HepG2 (cell line): Measurements from ENCODE around the gene ACSL6. TPM values are rescaled to one million over a fixed set of nuclear protein-coding genes. Genes with fewer than 3 reads are reported as not detected.

Experiments used
- ATAC-seq: fragments of 200-7000 bp; cut with Tn5 transposase; 3 replicates; pipeline ENCODE4 v1.9.1; 2020; ENCODE audit warnings: mild to moderate bottlenecking, moderate library complexity
- BruUV-seq: library from RNA; stranded (reverse); fragments of 400-500 nt; replicated peaks from 2 replicates; lab custom pipeline; 2021; lab: Mats Ljungman, UMichigan
- CTCF ChIA-PET: fragments of 300-600 bp; formaldehyde crosslinking; extraction: SDS; loops from one replicate; lab custom pipeline; 2021; ENCODE audit warnings: low total read pairs, inconsistent platforms, low intra/inter-chr PET ratio; lab: Yijun Ruan, JAX
- POLR2A ChIA-PET: fragments of 350-600 bp; sonication (Branson Sonifier 250); formaldehyde crosslinking; loops from one replicate; lab custom pipeline; 2020; ENCODE audit warnings: antibody characterized with exemption, inconsistent platforms; lab: Yijun Ruan, JAX
- DNase-seq: peaks from one replicate; pipeline ENCODE4 v3.0.0-alpha.2; 2015; ENCODE audit warnings: low spot score
- FAIRE-seq: peaks from 3 replicates; lab custom pipeline; 2011; peaks lifted over from hg19 to GRCh38; lab: Jason Lieb, UNC
- H2AFZ ChIP-seq: one replicate; pipeline ENCODE4 v1.6.1; 2011; ENCODE audit warnings: low read length, inconsistent platforms
- H3K27ac ChIP-seq: fragments of 300-600 bp; 3 replicates; pipeline ENCODE4 v1.8.0; 2011; ENCODE audit warnings: mixed run types, mild to moderate bottlenecking, mixed read lengths, low read length, inconsistent platforms; ENCODE audit not compliant: insufficient read depth; ENCODE audit errors: extremely low read length
- H3K27me3 ChIP-seq, 2 experiments: fragments of 200-600 bp in 1 of 2; 2 replicates in 1 of 2; 3 replicates in 1 of 2; pipeline versions ENCODE4 v1.6.0 to v1.8.0; 2011; ENCODE audit warnings: low read length in 2 of 2, mild to moderate bottlenecking in 2 of 2, moderate library complexity in 2 of 2, inconsistent platforms in 1 of 2; ENCODE audit not compliant: insufficient read depth in 2 of 2, control insufficient read depth in 1 of 2
- H3K36me3 ChIP-seq, 2 experiments: fragments of 200-600 bp in 1 of 2; replicated peaks in 1 of 2; 2 replicates in 1 of 2; 3 replicates in 1 of 2; pipeline versions ENCODE4 v1.5.1 to v1.8.0; 2011; ENCODE audit warnings: low read length in 2 of 2, inconsistent platforms in 1 of 2; ENCODE audit not compliant: insufficient read depth in 2 of 2, control insufficient read depth in 1 of 2
- H3K4me1 ChIP-seq: 2 replicates; pipeline ENCODE4 v1.5.1; 2012; ENCODE audit warnings: low read length, inconsistent platforms; ENCODE audit not compliant: insufficient read depth
- H3K4me2 ChIP-seq: 2 replicates; pipeline ENCODE4 v1.6.0; 2011; ENCODE audit warnings: low read depth, low read length, inconsistent platforms
- H3K4me3 ChIP-seq, 3 experiments: fragments of 200-600 bp in 1 of 3; sonication (generic), shearing (Covaris generic) in 1 of 3; replicated peaks in 1 of 3; 2 replicates each; pipeline ENCODE4 v1.5.1; 2011 to 2016; ENCODE audit warnings: low read length in 3 of 3, inconsistent platforms in 2 of 3, low read depth in 2 of 3, mild to moderate bottlenecking in 2 of 3, control low read depth in 1 of 3, mixed read lengths in 1 of 3; ENCODE audit not compliant: insufficient read depth in 1 of 3
- H3K79me2 ChIP-seq: one replicate; pipeline ENCODE4 v1.6.1; 2011; ENCODE audit warnings: low read length, inconsistent platforms; ENCODE audit not compliant: insufficient read depth
- H3K9ac ChIP-seq: 2 replicates; pipeline ENCODE4 v1.6.0; 2011; ENCODE audit warnings: mild to moderate bottlenecking, low read depth, low read length, inconsistent platforms; ENCODE audit not compliant: insufficient read depth
- H3K9me3 ChIP-seq: 2 replicates; pipeline ENCODE4 v1.5.1; 2012; ENCODE audit warnings: mild to moderate bottlenecking, low read length
- H4K20me1 ChIP-seq: 2 replicates; pipeline ENCODE4 v1.6.0; 2011; ENCODE audit warnings: inconsistent platforms, mild to moderate bottlenecking, low read length, moderate library complexity; ENCODE audit not compliant: insufficient read depth
- DNMT3B ChIP-seq: conservative IDR thresholded peaks from 2 replicates; pipeline ENCODE4 v1.6.1; 2016; ENCODE audit warnings: missing biosample characterization, control low read depth
- MAFF ChIP-seq: IDR thresholded peaks from 2 replicates; pipeline ENCODE4 v1.6.1; 2011; ENCODE audit warnings: low read depth, low read length, improper control_type of control experiment
- NKX3-1 ChIP-seq: sonication (generic); formaldehyde crosslinking; IDR thresholded peaks from 2 replicates; pipeline ENCODE4 v1.5.0; 2020; ENCODE audit warnings: missing genetic modification reagents
- ZNF235 ChIP-seq: sonication (generic); formaldehyde crosslinking; IDR thresholded peaks from 2 replicates; pipeline ENCODE4 v1.8.1; 2023; ENCODE audit warnings: mild to moderate bottlenecking, missing genetic modification reagents, borderline replicate concordance
- ZNF329 ChIP-seq: sonication (generic); formaldehyde crosslinking; IDR thresholded peaks from 2 replicates; pipeline ENCODE4 v1.9.0; 2021; ENCODE audit warnings: low read depth, mild to moderate bottlenecking, missing genetic modification reagents
- ZNF33A ChIP-seq: sonication (generic); formaldehyde crosslinking; IDR thresholded peaks from 2 replicates; pipeline ENCODE4 v1.5.1; 2020; ENCODE audit warnings: missing genetic modification reagents, mild to moderate bottlenecking, moderate library complexity, borderline replicate concordance
- ZNF431 ChIP-seq: sonication (generic); formaldehyde crosslinking; IDR thresholded peaks from 2 replicates; pipeline ENCODE4 v1.9.0; 2022; ENCODE audit warnings: missing genetic modification reagents, low read depth, mild to moderate bottlenecking, borderline replicate concordance
- WGBS: methylation state at CpG from one replicate; pipeline ENCODE4 v1.1.6; 2017; ENCODE audit warnings: low lambda C conversion rate; 5-methylcytosine and 5-hydroxymethylcytosine counted together
- in situ Hi-C: cut with HindIII; loops from 2 replicates; pipeline ENCODE4 v1.10.0; 2017; ENCODE audit warnings: low pct_unique_long_range_greater_than_20kb; ENCODE audit not compliant: extremely low pct_ligation_motif_present
- intact Hi-C: fragments of 100-400 bp; cut with micrococcal nuclease; formaldehyde crosslinking; loops from one replicate; pipeline ENCODE4 v1.10.0; 2022; ENCODE audit not compliant: unreplicated experiment
- polyA plus RNA-seq, 8 experiments: library from polyadenylated mRNA; depleted of rRNA in 3 of 8; stranded (reverse) in 7 of 8; unstranded in 1 of 8; fragments of >200 nt; fragmentation: Illumina TruSeq in 4 of 8; extraction: Trizol in 4 of 8; gene quantifications; 2 replicates each; pipeline versions ENCODE4 v1.2.1 to v1.2.3, GENCODE V29; 2011 to 2016; ENCODE audit warnings: low read depth in 4 of 8, missing spikeins in 1 of 8, mixed read lengths in 1 of 8; ENCODE audit not compliant: insufficient read depth in 1 of 8
- total RNA-seq, 5 experiments: library from RNA; depleted of rRNA; stranded (reverse); fragments of >200 nt; fragmentation: Illumina TruSeq; extraction: Trizol; gene quantifications; 2 replicates each; pipeline ENCODE4 v1.2.3, GENCODE V29; 2016; ENCODE audit warnings: low read depth in 1 of 5
- TF ChIP-seq, protein P1 (sequence below): sonication (generic); formaldehyde crosslinking; IDR thresholded peaks from 2 replicates; pipeline ENCODE4 v1.5.1; 2020; ENCODE audit warnings: mild to moderate bottlenecking, missing genetic modification reagents, moderate library complexity
- TF ChIP-seq, protein P2 (sequence below): sonication (generic); formaldehyde crosslinking; conservative IDR thresholded peaks from 2 replicates; pipeline ENCODE4 v1.4.0; 2020; ENCODE audit warnings: missing genetic modification reagents

ACSL6 gene
- total and polyA plus RNA-seq, 2 of the 13 experiments (the other 11 are each of a cell fraction or from before 2014, with no cell fraction given) = 3.7 to 3.8 TPM

DNA sequence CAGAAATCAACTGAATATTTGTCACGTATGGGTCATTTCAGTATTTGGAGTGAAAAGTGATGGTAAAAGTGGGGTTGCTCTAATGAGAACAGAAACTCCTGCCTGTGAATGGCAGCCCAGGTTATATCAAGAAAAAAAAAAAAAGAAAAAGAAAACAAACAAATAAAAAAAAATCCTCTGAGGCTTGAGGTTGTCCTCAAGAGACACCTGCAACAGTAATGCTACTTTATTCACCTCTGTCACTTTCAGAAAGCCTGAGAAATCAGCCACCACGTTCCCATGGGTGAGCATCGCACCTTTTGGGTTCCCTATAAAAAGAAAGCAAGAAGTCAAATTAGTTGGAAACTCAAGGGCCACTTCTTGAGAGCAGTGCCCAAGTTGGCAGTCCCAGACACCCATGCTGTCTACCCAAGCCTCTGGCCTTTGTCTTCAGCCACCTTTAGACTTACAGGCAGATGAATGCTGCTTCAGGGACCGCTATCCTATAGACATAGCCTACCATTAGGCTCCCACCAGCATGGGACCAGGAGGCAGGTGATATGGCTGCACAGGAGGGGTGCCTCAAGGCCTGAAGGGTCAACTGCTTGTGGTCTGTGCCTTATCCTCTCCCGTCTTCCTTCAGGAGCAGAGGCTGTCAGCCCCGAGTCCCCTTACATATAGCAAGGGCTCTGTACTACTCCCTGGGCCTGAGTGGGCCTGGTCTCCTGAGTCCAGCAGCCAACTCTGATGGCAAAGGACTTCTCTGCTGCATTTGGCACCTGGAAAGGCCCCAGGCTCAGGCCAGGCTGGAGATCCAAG, 34.8 kb downstream of the ACSL6 start:
- Histone ChIP-seq H3K4me1 (peaks cover 16% of the 10 kb centered on the region), H4K20me1 (no peaks in the 10 kb centered on the region), H3K27ac (no peak overlapping the region), H3K9ac (no peak overlapping the region), H3K9me3 (no peaks in the 10 kb centered on the region), H3K4me3 (no peak overlapping the region), H3K27me3 (no peaks in the 10 kb centered on the region), H3K36me3 (no peaks in the 10 kb centered on the region), H3K79me2 (no peaks in the 10 kb centered on the region), H3K4me2 (no peak overlapping the region), H2AFZ (no peak overlapping the region)
- in situ Hi-C loops = no loop called here
- FAIRE-seq (no peak), ATAC-seq (no peak), DNase-seq (no peak)
- intact Hi-C loops = no loop called here
- BruUV-seq = no TSS peak
- TF ChIP-seq ZNF235 (CRISPR knock-in tag) (no peak), ZNF431 (CRISPR knock-in tag) (no peak), ZNF329 (CRISPR knock-in tag) (no peak)
- 88% methylated on average over 4 of the region's 6 CpGs for WGBS
- POLR2A ChIA-PET = no interaction called here
- CTCF ChIA-PET = no interaction called here

- DNase-seq (no peak), FAIRE-seq (no peak), ATAC-seq (peak; percentile 58)
- H3K4me3 ChIP-seq = no peak overlapping the region
- peaks cover 16% of the 10 kb centered on the region for H3K4me1 ChIP-seq
- ChIA-PET POLR2A (no interaction called here), CTCF (no interaction called here)
- no peaks in the 10 kb centered on the region for H3K36me3 ChIP-seq
- no peak overlapping the region for H2AFZ ChIP-seq
- no peaks in the 10 kb centered on the region for H3K79me2 ChIP-seq
- BruUV-seq = no TSS peak
- H3K4me2 ChIP-seq = no peak overlapping the region
- no peaks in the 10 kb centered on the region for H3K27me3 ChIP-seq
- H3K27ac ChIP-seq = no peak overlapping the region
- H3K9me3 ChIP-seq = no peaks in the 10 kb centered on the region
- intact Hi-C loops (no loop called here), in situ Hi-C loops (no loop called here)
- H4K20me1 ChIP-seq = no peaks in the 10 kb centered on the region
- 79% methylated on average over 10 of the region's 12 CpGs for WGBS
- H3K9ac ChIP-seq = no peak overlapping the region
- TF ChIP-seq DNMT3B = no peak
- no peak for TF ChIP-seq ZNF33A (CRISPR knock-in tag)
- TF ChIP-seq MAFF = peak; percentile 29; the same call in 1 of the 2 replicates
- TF ChIP-seq, protein P1, sequence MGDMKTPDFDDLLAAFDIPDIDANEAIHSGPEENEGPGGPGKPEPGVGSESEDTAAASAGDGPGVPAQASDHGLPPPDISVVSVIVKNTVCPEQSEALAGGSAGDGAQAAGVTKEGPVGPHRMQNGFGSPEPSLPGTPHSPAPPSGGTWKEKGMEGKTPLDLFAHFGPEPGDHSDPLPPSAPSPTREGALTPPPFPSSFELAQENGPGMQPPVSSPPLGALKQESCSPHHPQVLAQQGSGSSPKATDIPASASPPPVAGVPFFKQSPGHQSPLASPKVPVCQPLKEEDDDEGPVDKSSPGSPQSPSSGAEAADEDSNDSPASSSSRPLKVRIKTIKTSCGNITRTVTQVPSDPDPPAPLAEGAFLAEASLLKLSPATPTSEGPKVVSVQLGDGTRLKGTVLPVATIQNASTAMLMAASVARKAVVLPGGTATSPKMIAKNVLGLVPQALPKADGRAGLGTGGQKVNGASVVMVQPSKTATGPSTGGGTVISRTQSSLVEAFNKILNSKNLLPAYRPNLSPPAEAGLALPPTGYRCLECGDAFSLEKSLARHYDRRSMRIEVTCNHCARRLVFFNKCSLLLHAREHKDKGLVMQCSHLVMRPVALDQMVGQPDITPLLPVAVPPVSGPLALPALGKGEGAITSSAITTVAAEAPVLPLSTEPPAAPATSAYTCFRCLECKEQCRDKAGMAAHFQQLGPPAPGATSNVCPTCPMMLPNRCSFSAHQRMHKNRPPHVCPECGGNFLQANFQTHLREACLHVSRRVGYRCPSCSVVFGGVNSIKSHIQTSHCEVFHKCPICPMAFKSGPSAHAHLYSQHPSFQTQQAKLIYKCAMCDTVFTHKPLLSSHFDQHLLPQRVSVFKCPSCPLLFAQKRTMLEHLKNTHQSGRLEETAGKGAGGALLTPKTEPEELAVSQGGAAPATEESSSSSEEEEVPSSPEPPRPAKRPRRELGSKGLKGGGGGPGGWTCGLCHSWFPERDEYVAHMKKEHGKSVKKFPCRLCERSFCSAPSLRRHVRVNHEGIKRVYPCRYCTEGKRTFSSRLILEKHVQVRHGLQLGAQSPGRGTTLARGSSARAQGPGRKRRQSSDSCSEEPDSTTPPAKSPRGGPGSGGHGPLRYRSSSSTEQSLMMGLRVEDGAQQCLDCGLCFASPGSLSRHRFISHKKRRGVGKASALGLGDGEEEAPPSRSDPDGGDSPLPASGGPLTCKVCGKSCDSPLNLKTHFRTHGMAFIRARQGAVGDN = peak; percentile 28
- no peak for TF ChIP-seq NKX3-1 (CRISPR knock-in tag)
- TF ChIP-seq, protein P2, sequence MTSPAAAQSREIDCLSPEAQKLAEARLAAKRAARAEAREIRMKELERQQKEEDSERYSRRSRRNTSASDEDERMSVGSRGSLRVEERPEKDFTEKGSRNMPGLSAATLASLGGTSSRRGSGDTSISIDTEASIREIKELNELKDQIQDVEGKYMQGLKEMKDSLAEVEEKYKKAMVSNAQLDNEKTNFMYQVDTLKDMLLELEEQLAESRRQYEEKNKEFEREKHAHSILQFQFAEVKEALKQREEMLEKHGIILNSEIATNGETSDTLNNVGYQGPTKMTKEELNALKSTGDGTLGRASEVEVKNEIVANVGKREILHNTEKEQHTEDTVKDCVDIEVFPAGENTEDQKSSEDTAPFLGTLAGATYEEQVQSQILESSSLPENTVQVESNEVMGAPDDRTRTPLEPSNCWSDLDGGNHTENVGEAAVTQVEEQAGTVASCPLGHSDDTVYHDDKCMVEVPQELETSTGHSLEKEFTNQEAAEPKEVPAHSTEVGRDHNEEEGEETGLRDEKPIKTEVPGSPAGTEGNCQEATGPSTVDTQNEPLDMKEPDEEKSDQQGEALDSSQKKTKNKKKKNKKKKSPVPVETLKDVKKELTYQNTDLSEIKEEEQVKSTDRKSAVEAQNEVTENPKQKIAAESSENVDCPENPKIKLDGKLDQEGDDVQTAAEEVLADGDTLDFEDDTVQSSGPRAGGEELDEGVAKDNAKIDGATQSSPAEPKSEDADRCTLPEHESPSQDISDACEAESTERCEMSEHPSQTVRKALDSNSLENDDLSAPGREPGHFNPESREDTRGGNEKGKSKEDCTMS (CRISPR knock-in tag) = no peak
These were observed 36.3 kb downstream of the ACSL6 start for GRCh38 chr5:131974956-131975726.
